GM10266 (cell line): ENCODE results near the gene MSANTD4.

Source experiments
- DNase-seq: peaks from one replicate; pipeline ENCODE4 v3.0.0; 2012; ENCODE audit errors: extremely low spot score
- TF ChIP-seq, protein P1 (sequence below): IDR thresholded peaks from 2 replicates; pipeline ENCODE4 v1.5.1; 2012; ENCODE audit warnings: mild to moderate bottlenecking, low read depth; ENCODE audit not compliant: control insufficient read depth, insufficient read depth; ENCODE audit errors: missing control alignments

Gene MSANTD4

DNA sequence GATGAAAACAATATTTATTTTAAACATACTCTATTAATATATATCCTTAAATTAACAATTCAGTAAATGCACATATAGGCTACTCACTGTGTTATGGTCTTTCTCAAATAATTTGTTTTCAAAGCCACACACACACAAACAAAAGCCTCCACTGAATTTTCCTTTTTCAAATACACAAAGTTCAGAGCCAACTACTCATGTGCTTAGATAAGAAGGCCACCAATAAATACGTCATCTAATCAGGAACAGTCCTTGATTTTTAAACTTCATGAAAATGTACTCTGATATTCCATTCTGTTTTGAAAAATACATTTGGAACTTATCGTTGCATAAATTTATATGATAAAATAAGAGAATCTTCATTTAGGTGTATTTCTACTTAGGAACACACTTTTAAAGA, 29.1 kb upstream of the MSANTD4 start:
- TF ChIP-seq, protein P1, sequence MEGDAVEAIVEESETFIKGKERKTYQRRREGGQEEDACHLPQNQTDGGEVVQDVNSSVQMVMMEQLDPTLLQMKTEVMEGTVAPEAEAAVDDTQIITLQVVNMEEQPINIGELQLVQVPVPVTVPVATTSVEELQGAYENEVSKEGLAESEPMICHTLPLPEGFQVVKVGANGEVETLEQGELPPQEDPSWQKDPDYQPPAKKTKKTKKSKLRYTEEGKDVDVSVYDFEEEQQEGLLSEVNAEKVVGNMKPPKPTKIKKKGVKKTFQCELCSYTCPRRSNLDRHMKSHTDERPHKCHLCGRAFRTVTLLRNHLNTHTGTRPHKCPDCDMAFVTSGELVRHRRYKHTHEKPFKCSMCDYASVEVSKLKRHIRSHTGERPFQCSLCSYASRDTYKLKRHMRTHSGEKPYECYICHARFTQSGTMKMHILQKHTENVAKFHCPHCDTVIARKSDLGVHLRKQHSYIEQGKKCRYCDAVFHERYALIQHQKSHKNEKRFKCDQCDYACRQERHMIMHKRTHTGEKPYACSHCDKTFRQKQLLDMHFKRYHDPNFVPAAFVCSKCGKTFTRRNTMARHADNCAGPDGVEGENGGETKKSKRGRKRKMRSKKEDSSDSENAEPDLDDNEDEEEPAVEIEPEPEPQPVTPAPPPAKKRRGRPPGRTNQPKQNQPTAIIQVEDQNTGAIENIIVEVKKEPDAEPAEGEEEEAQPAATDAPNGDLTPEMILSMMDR: no peak
- no peak for DNase-seq

DNA sequence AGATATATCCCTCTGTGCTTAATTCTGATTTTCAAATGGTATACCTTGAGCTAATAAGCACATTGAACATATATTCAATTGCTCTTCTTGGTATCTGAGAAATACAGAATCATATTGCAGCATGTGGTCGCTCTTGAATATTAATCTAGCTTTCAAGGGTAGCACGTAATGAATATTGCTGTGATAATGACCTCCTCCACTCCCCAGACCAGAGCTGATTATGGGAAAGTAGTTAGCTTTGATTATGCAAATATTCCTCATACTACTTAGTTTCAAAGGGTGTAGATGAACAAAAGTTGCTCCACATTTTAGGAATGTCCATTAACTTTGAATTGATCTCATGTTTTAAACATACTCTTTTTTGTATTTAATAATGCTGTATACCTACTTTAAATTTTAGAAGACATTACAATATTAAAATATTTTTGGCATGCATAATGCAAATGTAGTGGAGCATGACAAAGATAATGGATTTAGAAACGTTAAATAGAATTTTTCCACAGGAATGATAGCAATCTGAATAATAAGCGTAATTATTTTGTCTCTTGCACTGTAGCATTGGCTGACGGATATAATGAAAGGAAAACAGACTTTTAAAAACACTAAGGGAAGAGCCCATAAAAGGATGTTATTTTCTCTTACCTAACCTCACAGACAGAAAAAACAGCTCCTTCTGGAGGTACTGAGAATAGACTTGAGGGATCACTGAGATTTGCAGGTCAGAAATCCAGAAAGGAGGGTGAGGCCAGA, 27.9 kb upstream of the MSANTD4 start:
- no peak for DNase-seq

DNA sequence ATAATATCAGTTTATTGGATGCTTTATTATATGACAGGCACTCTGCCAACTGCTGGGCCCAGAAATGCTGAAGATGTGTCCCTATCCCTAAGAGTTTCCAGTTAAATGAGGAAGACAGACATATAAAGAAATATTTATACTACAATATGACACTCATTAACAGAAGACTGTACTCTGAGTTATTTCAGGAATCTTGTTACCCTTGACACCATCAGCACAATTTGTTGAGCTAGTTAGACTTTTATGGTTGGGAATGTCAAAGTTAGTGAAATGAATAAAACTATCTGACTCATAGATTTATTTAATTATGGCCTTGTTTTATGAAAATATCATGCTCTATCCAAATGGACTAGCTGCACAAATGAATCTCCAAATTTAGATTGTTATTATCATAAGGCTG, 25.6 kb upstream of the MSANTD4 start:
- DNase-seq: no peak
- TF ChIP-seq, protein P1: no peak

More for the DNA sequence above, 27.9 kb upstream of the MSANTD4 start:
- TF ChIP-seq, protein P1: no peak

DNA sequence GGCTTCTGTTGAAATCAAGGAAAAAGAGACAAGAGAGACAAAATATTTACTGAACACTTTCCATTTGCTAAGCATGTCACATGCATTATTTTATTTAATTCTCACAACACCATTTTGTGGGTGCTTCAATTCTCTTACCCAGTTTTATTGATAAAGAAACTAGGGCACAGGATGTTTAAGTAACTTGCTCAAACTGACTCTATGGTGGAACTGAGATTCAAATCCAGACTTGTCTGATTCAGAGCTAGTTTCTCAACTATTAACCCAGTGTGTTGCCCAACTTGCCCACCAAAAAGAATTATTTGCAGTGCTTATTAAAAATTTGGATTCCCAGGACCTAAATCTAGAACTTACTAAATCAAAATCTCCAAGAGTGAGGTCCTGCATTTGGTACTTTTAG, 21.5 kb upstream of the MSANTD4 start:
- no peak for DNase-seq
- TF ChIP-seq, protein P1: no peak

DNA sequence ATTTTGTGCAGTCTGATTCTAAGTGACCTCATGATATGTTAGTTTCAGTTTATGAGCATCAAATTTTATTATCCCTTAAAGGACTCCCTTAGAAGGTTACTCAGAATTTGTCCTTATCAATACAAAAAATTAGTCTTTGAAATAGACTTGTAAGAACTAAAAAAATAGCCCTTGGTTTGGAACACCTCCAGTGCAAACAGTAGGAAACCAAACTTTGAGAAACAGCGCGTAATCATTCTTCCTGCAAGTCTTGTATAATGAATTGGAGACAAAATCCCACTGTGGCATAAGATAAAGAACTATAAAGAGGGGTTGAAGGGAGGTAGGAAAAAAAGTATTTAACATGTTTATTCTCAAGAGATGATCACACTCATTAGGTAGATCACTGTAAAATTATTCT, 10.8 kb upstream of the MSANTD4 start:
- DNase-seq: no peak
- TF ChIP-seq, protein P1: no peak

DNA sequence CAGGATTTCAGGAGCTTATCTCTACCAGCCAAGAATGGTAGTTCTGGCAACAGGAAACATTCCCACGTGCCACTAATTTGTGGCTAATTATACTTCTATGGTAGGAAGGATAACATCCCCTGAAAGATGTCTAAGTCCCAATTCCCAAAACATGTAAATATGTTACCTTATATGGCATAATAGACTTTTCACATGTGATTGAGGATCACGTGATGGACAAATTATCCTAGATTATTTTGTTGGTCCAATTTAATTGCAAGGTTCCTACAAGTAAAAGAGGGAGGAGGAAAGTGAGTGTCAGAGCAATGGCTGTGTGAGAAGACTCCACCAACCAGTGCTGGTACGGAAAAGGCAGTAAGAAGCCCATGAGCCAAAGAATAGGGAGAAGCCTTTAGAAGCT, 9.9 kb upstream of the MSANTD4 start:
- TF ChIP-seq, protein P1: no peak

DNA sequence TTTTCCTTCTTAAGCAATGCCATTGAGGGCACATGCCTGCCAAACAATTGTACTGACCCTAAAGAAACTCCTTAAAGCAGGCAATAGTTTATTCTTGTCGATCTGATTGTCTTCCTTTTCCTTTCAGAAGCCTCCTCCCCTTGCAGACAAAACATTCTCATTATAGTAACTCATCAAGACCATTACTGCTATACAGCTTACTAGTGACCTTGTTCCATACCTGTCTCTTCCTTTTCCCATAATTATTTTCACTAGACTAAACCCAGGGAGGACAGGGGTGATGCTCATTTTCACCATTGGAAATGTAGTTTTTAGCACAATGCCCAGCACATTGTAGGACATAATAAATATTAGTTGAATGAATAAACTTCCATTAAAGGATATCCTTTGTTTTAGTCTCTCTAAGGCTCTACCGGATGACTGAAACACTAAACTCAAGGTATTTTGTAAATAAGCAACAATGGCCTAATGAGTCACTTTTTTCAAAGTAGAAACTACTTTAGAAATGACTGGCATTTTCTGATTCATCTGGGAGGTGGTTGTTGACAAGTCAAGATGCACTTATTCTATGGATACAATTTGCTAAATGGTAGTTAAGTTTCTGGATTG, 9.3 kb upstream of the MSANTD4 start:
- TF ChIP-seq, protein P1: no peak

More for the DNA sequence above, 9.9 kb upstream of the MSANTD4 start:
- DNase-seq: no peak

More for the DNA sequence above, 9.3 kb upstream of the MSANTD4 start:
- DNase-seq: no peak
